ENCODE data around the gene GTF3C1. TPM values are rescaled to one million over a fixed set of nuclear protein-coding genes. Genes with fewer than 3 reads are reported as not detected.

The GTF3C1 gene
- polyA plus RNA-seq, 1 donor from 2014 or later = 54.0 TPM

- Histone ChIP-seq H3K4me3 (ENCODE audit: low read length) (no peak overlapping the region), H3K9me2 (ENCODE audit: insufficient read depth, low read length) (no peaks in the 10 kb centered on the region)
- TF ChIP-seq SMC3 (conservative IDR thresholded peaks at IDR 0.05; ENCODE audit: poor library complexity) = no peak
- TF ChIP-seq POLR2AphosphoS5 (IDR thresholded peaks at IDR 0.05) = no peak
- TF ChIP-seq CTCF (IDR thresholded peaks at IDR 0.05; ENCODE audit: poor library complexity, severe bottlenecking) = no peak
- no peak for TF ChIP-seq RAD21 (conservative IDR thresholded peaks at IDR 0.05)
- TF ChIP-seq MXI1 (conservative IDR thresholded peaks at IDR 0.05; ENCODE audit: poor library complexity, severe bottlenecking) = no peak
- TF ChIP-seq EZH2 (IDR thresholded peaks at IDR 0.05; ENCODE audit: borderline replicate concordance, insufficient read depth, low read length, poor library complexity, severe bottlenecking) = no peak
- no peak for TF ChIP-seq TAF1 (IDR thresholded peaks at IDR 0.05; ENCODE audit: low read depth)
- TF ChIP-seq EP300 (conservative IDR thresholded peaks at IDR 0.05; ENCODE audit: poor library complexity, severe bottlenecking) = no peak
- TF ChIP-seq REST (IDR thresholded peaks at IDR 0.05; ENCODE audit: borderline replicate concordance) = no peak
These were observed 120.3 kb downstream of the GTF3C1 start for GRCh38 chr16:27429330-27429871.

GRCh38 chr16:27428026-27428785, 121.5 kb downstream of the GTF3C1 start:
- Histone ChIP-seq H3K27me3 (ENCODE audit: insufficient read depth, low read depth, low read length) (no peaks in the 10 kb centered on the region), H3K4me2 (ENCODE audit: low read length) (no peak overlapping the region), H3K36me3 (ENCODE audit: insufficient read depth, low read length) (no peaks in the 10 kb centered on the region), H2AFZ (ENCODE audit: low read depth, low read length) (no peak overlapping the region), H3K9ac (ENCODE audit: low read length) (no peak overlapping the region), H3K9me2 (ENCODE audit: insufficient read depth, low read length) (no peaks in the 10 kb centered on the region), H4K20me1 (ENCODE audit: insufficient read depth) (no peaks in the 10 kb centered on the region), H3K79me2 (replicated peaks; ENCODE audit: insufficient read depth, low read length) (no peaks in the 10 kb centered on the region), H3K9me3 (ENCODE audit: low read length) (no peaks in the 10 kb centered on the region), H3K4me3 (ENCODE audit: low read length) (no peak overlapping the region), H3K27ac (ENCODE audit: low read length) (no peak overlapping the region), H3F3A (ENCODE audit: insufficient read depth, low read length, poor library complexity, severe bottlenecking) (no peaks in the 10 kb centered on the region)
- TF ChIP-seq EP300 (conservative IDR thresholded peaks at IDR 0.05; ENCODE audit: poor library complexity, severe bottlenecking) = no peak
- no peak for TF ChIP-seq MXI1 (conservative IDR thresholded peaks at IDR 0.05; ENCODE audit: poor library complexity, severe bottlenecking)
- TF ChIP-seq SMC3 (conservative IDR thresholded peaks at IDR 0.05; ENCODE audit: poor library complexity) = no peak
- TF ChIP-seq POLR2AphosphoS5 (IDR thresholded peaks at IDR 0.05) = no peak
- no peak for TF ChIP-seq RAD21 (conservative IDR thresholded peaks at IDR 0.05)
- no peak for TF ChIP-seq EZH2 (IDR thresholded peaks at IDR 0.05; ENCODE audit: borderline replicate concordance, insufficient read depth, low read length, poor library complexity, severe bottlenecking)
- no peak for TF ChIP-seq REST (IDR thresholded peaks at IDR 0.05; ENCODE audit: borderline replicate concordance)
- no peak for TF ChIP-seq CTCF (IDR thresholded peaks at IDR 0.05; ENCODE audit: poor library complexity, severe bottlenecking)
- TF ChIP-seq TAF1 (IDR thresholded peaks at IDR 0.05; ENCODE audit: low read depth) = no peak

More at GRCh38 chr16:27429330-27429871, 120.3 kb downstream of the GTF3C1 start:
- Histone ChIP-seq H3K4me2 (ENCODE audit: low read length) (no peak overlapping the region), H3K27ac (ENCODE audit: low read length) (no peak overlapping the region), H3K36me3 (ENCODE audit: insufficient read depth, low read length) (no peaks in the 10 kb centered on the region), H3K27me3 (ENCODE audit: insufficient read depth, low read depth, low read length) (no peaks in the 10 kb centered on the region), H3K9me3 (ENCODE audit: low read length) (no peaks in the 10 kb centered on the region), H2AFZ (ENCODE audit: low read depth, low read length) (no peak overlapping the region), H3K79me2 (replicated peaks; ENCODE audit: insufficient read depth, low read length) (no peaks in the 10 kb centered on the region), H3F3A (ENCODE audit: insufficient read depth, low read length, poor library complexity, severe bottlenecking) (no peaks in the 10 kb centered on the region), H3K9ac (ENCODE audit: low read length) (no peak overlapping the region), H4K20me1 (ENCODE audit: insufficient read depth) (no peaks in the 10 kb centered on the region)
